ENCODE measurements around the gene RAD9A. TPM values are rescaled to one million over a fixed set of nuclear protein-coding genes. Genes with fewer than 3 reads are reported as not detected.

Gene RAD9A
- total RNA-seq, 2 experiments from 2014 or later = 31.0 to 39.1 TPM

- DNase-seq = peak; percentile 72
- CTCF ChIA-PET = interaction anchor here (0.8 to 3.9 kb wide), 11 partner anchors 11 to 175 kb away, joined by 3 to 46 read pairs (median 4); partner anchors contain the start of genes PPP1CA, RAD9A, RPS6KB2 and TBC1D10C
- intact Hi-C loops (cut with micrococcal nuclease) = loop anchor here (1.0 to 2.0 kb wide), 3 partner anchors 29 to 66 kb away; partner anchors contain the start of genes PITPNM1 and TMEM134
- Mint-ChIP-seq H3K27ac (peak overlapping the region; percentile 95), H3K4me1 (ENCODE audit: low read depth) (peaks cover 51% of the 10 kb centered on the region), H3K36me3 (peaks cover 43% of the 10 kb centered on the region), H3K4me3 (peak overlapping the region; percentile 85), H3K27me3 (no peaks in the 10 kb centered on the region), H3K9me3 (no peaks in the 10 kb centered on the region)
- POLR2A ChIA-PET = interaction anchor here (0.6 to 6.8 kb wide), 14 partner anchors 19 to 1467 kb away, joined by 3 to 68 read pairs (median 6); partner anchors contain the start of genes AIP, CLCF1, NUDT8 and PPP1CA
Measured at GRCh38 chr11:67439321-67440228, 47.8 kb downstream of the RAD9A start.

- peak; percentile 56 for DNase-seq
- ChIA-PET CTCF (interaction anchor here (0.9 to 2.4 kb wide), 2 partner anchors 12 to 28 kb away, joined by 3 to 6 read pairs; partner anchors contain the start of gene RPS6KB2), POLR2A (interaction anchor here (0.8 to 6.8 kb wide), 4 partner anchors 12 to 84 kb away, joined by 3 to 67 read pairs (median 4); partner anchors contain the start of genes AIP and RPS6KB2)
- Mint-ChIP-seq H3K27ac (peak overlapping the region; percentile 95), H3K36me3 (peaks cover 39% of the 10 kb centered on the region), H3K27me3 (no peaks in the 10 kb centered on the region), H3K9me3 (no peaks in the 10 kb centered on the region), H3K4me3 (peak overlapping the region; percentile 85), H3K4me1 (ENCODE audit: low read depth) (peaks cover 55% of the 10 kb centered on the region)
- intact Hi-C loops (cut with micrococcal nuclease) = no loop called here
Measured at GRCh38 chr11:67440229-67441097, 48.7 kb downstream of the RAD9A start.

- Mint-ChIP-seq H3K4me1 (ENCODE audit: low read depth) (peaks cover 57% of the 10 kb centered on the region), H3K9me3 (no peaks in the 10 kb centered on the region), H3K27ac (peak overlapping the region; percentile 69), H3K4me3 (no peak overlapping the region), H3K27me3 (no peaks in the 10 kb centered on the region), H3K36me3 (peaks cover 32% of the 10 kb centered on the region)
- intact Hi-C loops (cut with micrococcal nuclease) = no loop called here
- POLR2A ChIA-PET = interaction anchor here (1.0 to 6.8 kb wide), 3 partner anchors 13 to 45 kb away, joined by 3 to 67 read pairs (median 3); partner anchors contain the start of genes AIP and RPS6KB2
- DNase-seq = no peak
- CTCF ChIA-PET = interaction anchor here (0.9 kb wide), 1 partner anchor 27 kb away, joined by 3 read pairs; no protein-coding TSS in a partner anchor
Measured at GRCh38 chr11:67441098-67441563, 49.3 kb downstream of the RAD9A start.

- Mint-ChIP-seq H3K27me3 (no peaks in the 10 kb centered on the region), H3K4me3 (no peak overlapping the region), H3K4me1 (ENCODE audit: low read depth) (peaks cover 60% of the 10 kb centered on the region), H3K9me3 (no peaks in the 10 kb centered on the region), H3K27ac (peak overlapping the region; percentile 42), H3K36me3 (peaks cover 27% of the 10 kb centered on the region)
- intact Hi-C loops (cut with micrococcal nuclease) = no loop called here
- DNase-seq = no peak
- POLR2A ChIA-PET = no interaction called here
- CTCF ChIA-PET = no interaction called here
Measured at GRCh38 chr11:67441731-67442351, 50.1 kb downstream of the RAD9A start.

GRCh38 chr11:67442504-67443404 lies 51.0 kb downstream of the RAD9A start:
- intact Hi-C loops (cut with micrococcal nuclease) = no loop called here
- Mint-ChIP-seq H3K27ac (peak overlapping the region; percentile 51), H3K27me3 (no peaks in the 10 kb centered on the region), H3K36me3 (peaks cover 20% of the 10 kb centered on the region), H3K4me3 (peak overlapping the region; percentile 59), H3K4me1 (ENCODE audit: low read depth) (peaks cover 69% of the 10 kb centered on the region), H3K9me3 (no peaks in the 10 kb centered on the region)
- DNase-seq = no peak
- ChIA-PET CTCF (interaction anchor here (0.8 kb wide), 1 partner anchor 26 kb away, joined by 3 read pairs; the partner anchor contains the start of gene TMEM134), POLR2A (interaction anchor here (0.8 to 1.0 kb wide), 2 partner anchors 22 to 43 kb away, joined by 3 read pairs; no protein-coding TSS in a partner anchor)

- POLR2A ChIA-PET = interaction anchor here (0.6 to 1.0 kb wide), 2 partner anchors 9 to 15 kb away, joined by 3 to 4 read pairs; no protein-coding TSS in a partner anchor
- intact Hi-C loops (cut with micrococcal nuclease) = no loop called here
- Mint-ChIP-seq H3K9me3 (no peaks in the 10 kb centered on the region), H3K27me3 (no peaks in the 10 kb centered on the region), H3K27ac (peak overlapping the region; percentile 79), H3K4me3 (peak overlapping the region; percentile 77), H3K36me3 (no peaks in the 10 kb centered on the region), H3K4me1 (ENCODE audit: low read depth) (peaks cover 71% of the 10 kb centered on the region)
- CTCF ChIA-PET = interaction anchor here (0.6 to 1.1 kb wide), 2 partner anchors 44 to 55 kb away, joined by 3 read pairs; partner anchors contain the start of gene PPP1CA
- DNase-seq = no peak
Measured at GRCh38 chr11:67445515-67445914, 53.7 kb downstream of the RAD9A start.

Other genes starting within 250 kb of the RAD9A start
- 100 to 1,000 TPM; 273 to 279 TPM for gene GRK2, start 125.5 kb upstream of the RAD9A start, total RNA-seq
- gene ANKRD13D, start 102.7 kb upstream of the RAD9A start, total RNA-seq = 10 to 100 TPM; 85.9 to 89.4 TPM
- 10 to 100 TPM; 14.9 to 19.4 TPM for gene SSH3, start 88.5 kb upstream of the RAD9A start, total RNA-seq
- 10 to 100 TPM; 62.0 to 67.4 TPM for gene POLD4, start 38.4 kb upstream of the RAD9A start, total RNA-seq
- gene CLCF1, start 18.4 kb upstream of the RAD9A start, total RNA-seq = under 1 TPM; 0.39 to 0.45 TPM
- gene PPP1CA, start 9.9 kb downstream of the RAD9A start, total RNA-seq = 100 to 1,000 TPM; 261 to 267 TPM
- 100 to 1,000 TPM; 123 to 126 TPM for gene TBC1D10C, start 12.1 kb downstream of the RAD9A start, total RNA-seq
- gene CARNS1, start 23.7 kb downstream of the RAD9A start, total RNA-seq = 1 to 10 TPM; 2.3 to 3.3 TPM
- gene RPS6KB2, start 36.5 kb downstream of the RAD9A start, total RNA-seq = 10 to 100 TPM; 57.4 to 57.5 TPM
- 10 to 100 TPM; 93.5 to 97.4 TPM for gene PTPRCAP, start 45.7 kb downstream of the RAD9A start, total RNA-seq
- 100 to 1,000 TPM; 345 to 358 TPM for gene CORO1B, start 51.5 kb downstream of the RAD9A start, total RNA-seq
- gene GPR152, start 60.7 kb downstream of the RAD9A start, total RNA-seq = not detected
- 1 to 10 TPM; 1.0 to 1.2 TPM for gene CABP4, start 63.4 kb downstream of the RAD9A start, total RNA-seq
- gene TMEM134, start 77.3 kb downstream of the RAD9A start, total RNA-seq = 10 to 100 TPM; 68.2 to 75.2 TPM
- gene AIP, start 91.0 kb downstream of the RAD9A start, total RNA-seq = 100 to 1,000 TPM; 160 to 169 TPM
- 100 to 1,000 TPM; 139 to 143 TPM for gene PITPNM1, start 113.4 kb downstream of the RAD9A start, total RNA-seq
- 10 to 100 TPM; 82.7 to 84.7 TPM for gene CDK2AP2, start 116.2 kb downstream of the RAD9A start, total RNA-seq
- not detected for gene CABP2, start 131.5 kb downstream of the RAD9A start, total RNA-seq
- 100 to 1,000 TPM; 361 to 362 TPM for gene GSTP1, start 191.8 kb downstream of the RAD9A start, total RNA-seq
- 100 to 1,000 TPM; 279 to 287 TPM for gene NDUFV1, start 214.9 kb downstream of the RAD9A start, total RNA-seq
- gene NUDT8, start 238.0 kb downstream of the RAD9A start, total RNA-seq = 10 to 100 TPM; 23.3 to 24.3 TPM
- not detected for gene TBX10, start 247.8 kb downstream of the RAD9A start, total RNA-seq

All from activated CD4-positive, alpha-beta memory T cell treated with anti-CD3 and anti-CD28 coated beads for 36 hours (primary cell).